H1 (cell line): ENCODE data around the gene FRS2. TPM values are rescaled to one million over a fixed set of nuclear protein-coding genes. Genes with fewer than 3 reads are reported as not detected.

ENCODE experiments used
- CTCF ChIA-PET: fragments of 300-600 bp; sonication (Branson Sonifier 250); formaldehyde crosslinking; loops from one replicate; lab custom pipeline; 2021; ENCODE audit not compliant: partially characterized antibody; lab: Charles Lee
- POLR2A ChIA-PET: fragments of 300-600 bp; sonication (Branson Sonifier 250); formaldehyde crosslinking; loops from one replicate; lab custom pipeline; 2021; ENCODE audit warnings: inconsistent platforms; ENCODE audit not compliant: partially characterized antibody; lab: Charles Lee
- DNase-seq, 2 experiments: peaks; one replicate each; pipeline versions ENCODE4 v3.0.0 to v3.0.0-alpha.2; 2010 to 2022; ENCODE audit warnings: low spot score in 2 of 2, low read depth in 1 of 2, mixed read lengths in 1 of 2
- FAIRE-seq: peaks from 2 replicates; lab custom pipeline; 2011; peaks lifted over from hg19 to GRCh38; lab: Jason Lieb, UNC
- H2AFZ ChIP-seq: 2 replicates; pipeline ENCODE4 v1.8.1; 2012; ENCODE audit warnings: low read length, inconsistent platforms
- H2AK5ac ChIP-seq: 2 replicates; pipeline ENCODE4 v1.6.1; 2013; ENCODE audit warnings: low read depth, low read length
- H2BK120ac ChIP-seq: replicated peaks from 2 replicates; pipeline ENCODE3; 2013; ENCODE audit warnings: low read depth, low read length, inconsistent platforms
- H2BK12ac ChIP-seq: 2 replicates; pipeline ENCODE4 v1.6.1; 2013; ENCODE audit warnings: low read depth, low read length
- H2BK15ac ChIP-seq: 2 replicates; pipeline ENCODE4 v1.6.1; 2013; ENCODE audit warnings: low read length
- H2BK20ac ChIP-seq: 2 replicates; pipeline ENCODE4 v1.6.1; 2013; ENCODE audit warnings: low read length
- H2BK5ac ChIP-seq: 2 replicates; pipeline ENCODE4 v1.6.1; 2013; ENCODE audit warnings: low read depth, low read length
- H3K14ac ChIP-seq: 2 replicates; pipeline ENCODE4 v1.6.1; 2013; ENCODE audit warnings: inconsistent platforms; ENCODE audit not compliant: insufficient read length
- H3K18ac ChIP-seq: 2 replicates; pipeline ENCODE4 v1.6.1; 2013; ENCODE audit warnings: low read length; ENCODE audit errors: extremely low read depth
- H3K23ac ChIP-seq: 2 replicates; pipeline ENCODE4 v1.6.1; 2013; ENCODE audit warnings: inconsistent platforms; ENCODE audit not compliant: insufficient read length
- H3K23me2 ChIP-seq: 2 replicates; pipeline ENCODE4 v1.6.1; 2013; ENCODE audit warnings: low read depth, low read length
- H3K27ac ChIP-seq: 2 replicates; pipeline ENCODE4 v1.6.1; 2011; ENCODE audit warnings: low read depth, low read length, inconsistent platforms
- H3K27me3 ChIP-seq, 4 experiments: replicated peaks in 1 of 4; 1 replicate in 1 of 4; 2 replicates in 3 of 4; pipeline versions ENCODE4 v1.6.1 to v1.8.1; 2011 to 2013; ENCODE audit warnings: low read length in 3 of 4, mild to moderate bottlenecking in 3 of 4, inconsistent platforms in 2 of 4, mixed read lengths in 2 of 4, moderate library complexity in 1 of 4; ENCODE audit not compliant: control insufficient read depth in 3 of 4, insufficient read depth in 3 of 4; ENCODE audit errors: extremely low read depth in 1 of 4
- H3K36me3 ChIP-seq, 4 experiments: 2 replicates each; pipeline versions ENCODE4 v1.6.1 to v1.8.1; 2011 to 2013; ENCODE audit warnings: mild to moderate bottlenecking in 4 of 4, low read length in 3 of 4, moderate library complexity in 2 of 4, control low read depth in 1 of 4, inconsistent platforms in 1 of 4; ENCODE audit not compliant: insufficient read depth in 4 of 4, control insufficient read depth in 2 of 4
- H3K4ac ChIP-seq: replicated peaks from 2 replicates; pipeline ENCODE3; 2013; ENCODE audit warnings: low read length, low read depth, mixed read lengths, inconsistent platforms; ENCODE audit not compliant: insufficient read length
- H3K4me1 ChIP-seq, 4 experiments: replicated peaks in 1 of 4; 1 replicate in 1 of 4; 2 replicates in 3 of 4; pipeline versions ENCODE4 v1.6.1 to v1.8.1; 2011 to 2013; ENCODE audit warnings: low read length in 3 of 4, inconsistent platforms in 2 of 4, mixed read lengths in 1 of 4; ENCODE audit not compliant: insufficient read depth in 4 of 4, control insufficient read depth in 3 of 4
- H3K4me2 ChIP-seq, 2 experiments: 2 replicates each; pipeline versions ENCODE4 v1.6.1 to v1.8.1; 2011 to 2013; ENCODE audit warnings: low read depth in 2 of 2, low read length in 2 of 2, control low read depth in 1 of 2, inconsistent platforms in 1 of 2, mild to moderate bottlenecking in 1 of 2; ENCODE audit not compliant: insufficient read depth in 1 of 2
- H3K4me3 ChIP-seq, 4 experiments: fragments of 200-600, 300-600 bp in 1 of 4; sonication (generic), shearing (Covaris generic), sonication (Bioruptor Twin) in 1 of 4; 2 replicates each; pipeline versions ENCODE4 v1.5.1 to v1.8.1; 2011 to 2016; ENCODE audit warnings: low read length in 4 of 4, low read depth in 3 of 4, control low read depth in 2 of 4, inconsistent platforms in 2 of 4, mild to moderate bottlenecking in 2 of 4, mixed read lengths in 1 of 4, moderate library complexity in 1 of 4; ENCODE audit not compliant: insufficient read depth in 2 of 4; ENCODE audit errors: extremely low read depth in 1 of 4
- H3K56ac ChIP-seq: replicated peaks from 2 replicates; pipeline ENCODE3; 2013; ENCODE audit warnings: low read depth, mild to moderate bottlenecking, mixed read lengths, low read length, inconsistent platforms; ENCODE audit not compliant: insufficient read length
- H3K79me1 ChIP-seq: 2 replicates; pipeline ENCODE4 v1.6.1; 2013; ENCODE audit warnings: low read depth, low read length, control low read depth
- H3K79me2 ChIP-seq, 2 experiments: 2 replicates each; pipeline versions ENCODE4 v1.6.1 to v1.8.1; 2012 to 2013; ENCODE audit warnings: low read length in 2 of 2, mild to moderate bottlenecking in 2 of 2, inconsistent platforms in 1 of 2; ENCODE audit not compliant: insufficient read depth in 2 of 2, control insufficient read depth in 1 of 2
- H3K9ac ChIP-seq, 4 experiments: replicated peaks in 1 of 4; 1 replicate in 1 of 4; 2 replicates in 3 of 4; pipeline versions ENCODE4 v1.6.1 to v1.8.1; 2011 to 2013; ENCODE audit warnings: low read depth in 3 of 4, low read length in 3 of 4, control low read depth in 2 of 4, mild to moderate bottlenecking in 2 of 4, moderate library complexity in 2 of 4, inconsistent platforms in 1 of 4; ENCODE audit errors: extremely low read depth in 1 of 4
- H3K9me3 ChIP-seq, 2 experiments: 2 replicates each; pipeline versions ENCODE4 v1.6.1 to v1.8.1; 2012 to 2013; ENCODE audit warnings: mild to moderate bottlenecking in 2 of 2, moderate library complexity in 2 of 2, control low read depth in 1 of 2, inconsistent platforms in 1 of 2, low read depth in 1 of 2, low read length in 1 of 2, mixed read lengths in 1 of 2; ENCODE audit not compliant: insufficient read depth in 2 of 2
- H4K20me1 ChIP-seq, 2 experiments: replicated peaks in 1 of 2; 2 replicates each; pipeline versions ENCODE3 to v1.8.1; 2011 to 2013; ENCODE audit warnings: inconsistent platforms in 2 of 2, low read length in 2 of 2, mild to moderate bottlenecking in 1 of 2; ENCODE audit not compliant: insufficient read depth in 2 of 2, control insufficient read depth in 1 of 2
- H4K5ac ChIP-seq: 2 replicates; pipeline ENCODE4 v1.6.1; 2013; ENCODE audit warnings: low read length, low read depth, mixed read lengths, inconsistent platforms; ENCODE audit not compliant: insufficient read length
- H4K8ac ChIP-seq: 2 replicates; pipeline ENCODE4 v1.8.0; 2013; ENCODE audit warnings: mild to moderate bottlenecking, moderate library complexity, low read length, inconsistent platforms; ENCODE audit not compliant: insufficient read depth; ENCODE audit errors: extremely low read depth
- H4K91ac ChIP-seq: replicated peaks from 2 replicates; pipeline ENCODE3; 2013; ENCODE audit warnings: low read length, mixed read lengths, inconsistent platforms; ENCODE audit not compliant: insufficient read length
- KDM1A ChIP-seq: fragments of 200-600, 300-600 bp; sonication (generic); IDR thresholded peaks from 2 replicates; pipeline ENCODE4 v1.7.1; 2016; ENCODE audit warnings: mild to moderate bottlenecking, low read length, borderline replicate concordance
- WGBS, 2 experiments: shearing (Covaris generic) in 1 of 2; methylation state at CpG; one replicate each; pipeline versions ENCODE4 v1.1.6 to v1.1.7; 2013 to 2015; ENCODE audit warnings: low lambda C conversion rate in 2 of 2, mixed read lengths in 2 of 2, inconsistent platforms in 1 of 2, low coverage in 1 of 2, missing lambda C conversion rate in 1 of 2; ENCODE audit not compliant: insufficient replicate concordance in 2 of 2, insufficient coverage in 1 of 2, insufficient read length in 1 of 2; ENCODE audit errors: extremely low coverage in 1 of 2, missing lambda C conversion rate in 1 of 2; 5-methylcytosine and 5-hydroxymethylcytosine counted together
- polyA plus RNA-seq, 7 experiments: library from polyadenylated mRNA; depleted of rRNA in 3 of 7; stranded (reverse) in 5 of 7; unstranded in 2 of 7; fragments of >200 nt in 5 of 7; fragments of 200-250 nt in 2 of 7; gene quantifications; 1 replicate in 5 of 7; 2 replicates in 1 of 7; 4 replicates in 1 of 7; pipeline versions ENCODE4 v1.2.1 to v1.2.3, GENCODE V29; 2011 to 2013; ENCODE audit warnings: missing spikeins in 2 of 7, mixed read lengths in 2 of 7
- total RNA-seq: library from RNA; stranded (reverse); fragmentation: NEBNext Ultra II Directional; extraction: Animal tissue kit (Norgen Biotek cat#: 25700); gene quantifications from 2 replicates; pipeline ENCODE4 v1.2.1, GENCODE V29; 2021

Gene FRS2
- total and polyA plus RNA-seq, 2 of the 8 experiments (the other 6 are each of a cell fraction or from before 2014, with no cell fraction given) = 10.3 to 35.8 TPM

- H4K5ac ChIP-seq = no peak overlapping the region
- H3K27me3 ChIP-seq = no peaks in the 10 kb centered on the region
- H2BK20ac ChIP-seq = no peak overlapping the region
- H3K27ac ChIP-seq = no peak overlapping the region
- peaks cover 5 to 8% of the 10 kb centered on the region in 2 experiments for H3K9me3 ChIP-seq
- H3K14ac ChIP-seq = no peak overlapping the region
- H2BK12ac ChIP-seq = no peak overlapping the region
- ChIA-PET CTCF (interaction anchor here (0.6 to 1.0 kb wide), 3 partner anchors 9 to 1020 kb away, joined by 3 read pairs; no protein-coding TSS in a partner anchor), POLR2A (no interaction called here)
- no peak overlapping the region for H2AFZ ChIP-seq
- DNase-seq = no peak
- H3K4me3 ChIP-seq = no peak overlapping the region
- no peak overlapping the region for H3K4ac ChIP-seq
- TF ChIP-seq KDM1A = no peak
- 90% methylated on average over 13 of the region's 14 CpGs; no CpG with 5 or more reads in 1 of the 2 experiments for WGBS, 2 experiments
- H3K23me2 ChIP-seq = no peaks in the 10 kb centered on the region
- H4K91ac ChIP-seq = no peak overlapping the region
- H2BK5ac ChIP-seq = no peak overlapping the region
- H3K36me3 ChIP-seq = peaks cover 0 to 6% (median 2%) of the 10 kb centered on the region in 4 experiments; a peak in 3 of 8 replicates
- no peak overlapping the region for H4K8ac ChIP-seq
- H3K79me1 ChIP-seq = peaks cover 2% of the 10 kb centered on the region
- H3K18ac ChIP-seq = no peak overlapping the region
- no peak overlapping the region for H2AK5ac ChIP-seq
- H3K23ac ChIP-seq = no peak overlapping the region
- H3K9ac ChIP-seq = no peak overlapping the region
- H3K4me2 ChIP-seq = no peak overlapping the region
- no peaks in the 10 kb centered on the region for H3K4me1 ChIP-seq
- FAIRE-seq = no peak
- H2BK15ac ChIP-seq = no peak overlapping the region
- no peak overlapping the region for H2BK120ac ChIP-seq
- peaks cover 0 to 1% of the 10 kb centered on the region in 2 experiments for H4K20me1 ChIP-seq
- peaks cover 0 to 99% of the 10 kb centered on the region in 2 experiments; a peak in 2 of 4 replicates for H3K79me2 ChIP-seq
- H3K56ac ChIP-seq = no peak overlapping the region
These were observed 20.9 kb downstream of the FRS2 start for GRCh38 chr12:69490920-69491643.
